H1 (cell line): Measurements from ENCODE around the gene ZNF106. TPM values are rescaled to one million over a fixed set of nuclear protein-coding genes. Genes with fewer than 3 reads are reported as not detected.
A peak's percentile ranks its signal among the peaks of the same experiment; 100 is the strongest.

Experiments used
- ASH2L ChIP-seq: fragments of 200-600, 300-600 bp; sonication (generic); IDR thresholded peaks from one replicate; pipeline ENCODE4 v1.7.1; 2017; ENCODE audit warnings: low read length
- CHD2 ChIP-seq: IDR thresholded peaks from 2 replicates; pipeline ENCODE4 v1.6.1; 2012; ENCODE audit warnings: low read length, improper control_type of control experiment
- EGR1 ChIP-seq: IDR thresholded peaks from 2 replicates; pipeline ENCODE4 v1.6.1; 2011; ENCODE audit warnings: low read depth, low read length, borderline replicate concordance
- GABPA ChIP-seq: IDR thresholded peaks from 2 replicates; pipeline ENCODE4 v1.6.1; 2011; ENCODE audit warnings: mild to moderate bottlenecking, low read length, moderate library complexity, borderline replicate concordance; ENCODE audit not compliant: insufficient read depth
- HDAC2 ChIP-seq, 2 experiments: fragments of 300-600 bp in 1 of 2; sonication (generic) in 1 of 2; IDR thresholded peaks; 2 replicates each; pipeline ENCODE4 v1.6.1; 2011 to 2012; ENCODE audit warnings: low read depth in 2 of 2, low read length in 2 of 2, mild to moderate bottlenecking in 2 of 2, moderate library complexity in 2 of 2, borderline replicate concordance in 1 of 2, inconsistent platforms in 1 of 2
- JUN ChIP-seq: IDR thresholded peaks from 2 replicates; pipeline ENCODE4 v1.6.1; 2011; ENCODE audit warnings: low read depth, mild to moderate bottlenecking, improper control_type of control experiment, low read length
- POU5F1 ChIP-seq: IDR thresholded peaks from 2 replicates; pipeline ENCODE4 v1.6.1; 2011; ENCODE audit warnings: low read depth, mild to moderate bottlenecking, low read length, moderate library complexity
- RBBP5 ChIP-seq: IDR thresholded peaks from 2 replicates; pipeline ENCODE4 v1.7.1; 2012; ENCODE audit warnings: low read depth, mild to moderate bottlenecking, inconsistent platforms, low read length, moderate library complexity, borderline replicate concordance
- RFX5 ChIP-seq: IDR thresholded peaks from 2 replicates; pipeline ENCODE4 v1.6.1; 2011; ENCODE audit warnings: low read depth, low read length, improper control_type of control experiment, borderline replicate concordance
- RNF2 ChIP-seq: fragments of 200-900, 300-1000 bp; sonication (generic); IDR thresholded peaks from 2 replicates; pipeline ENCODE4 v1.7.1; 2016; ENCODE audit warnings: borderline replicate concordance, low read depth, mild to moderate bottlenecking, antibody characterized with exemption, low read length; ENCODE audit not compliant: poor library complexity, severe bottlenecking; ENCODE audit errors: missing control alignments
- RXRA ChIP-seq: IDR thresholded peaks from 2 replicates; pipeline ENCODE4 v1.6.1; 2011; ENCODE audit warnings: low read depth, mild to moderate bottlenecking, low read length, moderate library complexity; ENCODE audit not compliant: insufficient read depth
- SIRT6 ChIP-seq: IDR thresholded peaks from one replicate; pipeline ENCODE4 v1.7.1; 2012; ENCODE audit warnings: low read length, inconsistent platforms
- SP1 ChIP-seq: IDR thresholded peaks from 2 replicates; pipeline ENCODE4 v1.6.1; 2011; ENCODE audit warnings: low read depth, low read length
- TAF7 ChIP-seq: optimal IDR thresholded peaks from 2 replicates; pipeline ENCODE3; 2011; ENCODE audit warnings: low read depth, mild to moderate bottlenecking, inconsistent platforms, low read length, moderate library complexity, borderline replicate concordance
- TBP ChIP-seq: IDR thresholded peaks from 2 replicates; pipeline ENCODE4 v1.6.1; 2011; ENCODE audit warnings: low read depth, low read length, improper control_type of control experiment
- polyA plus RNA-seq, 7 experiments: library from polyadenylated mRNA; depleted of rRNA in 3 of 7; stranded (reverse) in 5 of 7; unstranded in 2 of 7; fragments of >200 nt in 5 of 7; fragments of 200-250 nt in 2 of 7; gene quantifications; 1 replicate in 5 of 7; 2 replicates in 1 of 7; 4 replicates in 1 of 7; pipeline versions ENCODE4 v1.2.1 to v1.2.3, GENCODE V29; 2011 to 2013; ENCODE audit warnings: missing spikeins in 2 of 7, mixed read lengths in 2 of 7
- total RNA-seq: library from RNA; stranded (reverse); fragmentation: NEBNext Ultra II Directional; extraction: Animal tissue kit (Norgen Biotek cat#: 25700); gene quantifications from 2 replicates; pipeline ENCODE4 v1.2.1, GENCODE V29; 2021

Gene ZNF106
- total and polyA plus RNA-seq, 2 of the 8 experiments (the other 6 are each of a cell fraction or from before 2014, with no cell fraction given): 18.2 to 62.0 TPM

- TF ChIP-seq ASH2L (peak; percentile 85), EGR1 (peak; percentile 68; the same call in 1 of the 2 replicates), RFX5 (no peak), SP1 (peak; percentile 79), RNF2 (no peak), TAF7 (no peak), JUN (no peak), POU5F1 (peak; percentile 42; the same call in 1 of the 2 replicates), TBP (peak; percentile 72; the same call in 1 of the 2 replicates), HDAC2 (IDR thresholded peaks at IDR 0.05; ENCODE audit: borderline replicate concordance in 1 of 2, low read depth in 2 of 2, low read length in 2 of 2) (peak; percentile 37 to 58; a peak in 2 of 4 replicates), RBBP5 (peak; percentile 84), SIRT6 (no peak), GABPA (0 out of 2 replicates have a peak, but pooled peaks have one; percentile 12), RXRA (no peak), CHD2 (no peak)
Measured at GRCh38 chr15:42490671-42491538, at the start of gene ZNF106 (continued).
